Neural cell (in vitro differentiated cells): Measurements from ENCODE around the gene LRBA.

Source experiments
- EZH2 ChIP-seq: fragments of 200-600, 300-800 bp; shearing (Covaris generic), sonication (generic); IDR thresholded peaks from 2 replicates; pipeline ENCODE4 v1.6.1; 2014; ENCODE audit warnings: antibody characterized with exemption, low read length, borderline replicate concordance, mild to moderate bottlenecking; ENCODE audit not compliant: insufficient read depth, poor library complexity, severe bottlenecking
- MXI1 ChIP-seq: fragments of 450-650 bp; conservative IDR thresholded peaks from 2 replicates; pipeline ENCODE4 v1.6.1; 2014; ENCODE audit warnings: antibody characterized with exemption, mild to moderate bottlenecking; ENCODE audit not compliant: poor library complexity, severe bottlenecking
- POLR2AphosphoS5 ChIP-seq: IDR thresholded peaks from 2 replicates; pipeline ENCODE4 v1.6.1; 2012
- SMC3 ChIP-seq: fragments of 450-650 bp; conservative IDR thresholded peaks from 2 replicates; pipeline ENCODE4 v1.6.1; 2014; ENCODE audit warnings: antibody characterized with exemption, mild to moderate bottlenecking, moderate library complexity; ENCODE audit not compliant: poor library complexity
- TAF1 ChIP-seq: IDR thresholded peaks from 2 replicates; pipeline ENCODE4 v1.6.1; 2012; ENCODE audit warnings: low read depth
- TF ChIP-seq, protein P1 (sequence below): fragments of 450-650 bp; IDR thresholded peaks from 2 replicates; pipeline ENCODE4 v1.5.1; 2014; ENCODE audit warnings: antibody characterized with exemption, mild to moderate bottlenecking, moderate library complexity; ENCODE audit not compliant: poor library complexity, severe bottlenecking

DNA sequence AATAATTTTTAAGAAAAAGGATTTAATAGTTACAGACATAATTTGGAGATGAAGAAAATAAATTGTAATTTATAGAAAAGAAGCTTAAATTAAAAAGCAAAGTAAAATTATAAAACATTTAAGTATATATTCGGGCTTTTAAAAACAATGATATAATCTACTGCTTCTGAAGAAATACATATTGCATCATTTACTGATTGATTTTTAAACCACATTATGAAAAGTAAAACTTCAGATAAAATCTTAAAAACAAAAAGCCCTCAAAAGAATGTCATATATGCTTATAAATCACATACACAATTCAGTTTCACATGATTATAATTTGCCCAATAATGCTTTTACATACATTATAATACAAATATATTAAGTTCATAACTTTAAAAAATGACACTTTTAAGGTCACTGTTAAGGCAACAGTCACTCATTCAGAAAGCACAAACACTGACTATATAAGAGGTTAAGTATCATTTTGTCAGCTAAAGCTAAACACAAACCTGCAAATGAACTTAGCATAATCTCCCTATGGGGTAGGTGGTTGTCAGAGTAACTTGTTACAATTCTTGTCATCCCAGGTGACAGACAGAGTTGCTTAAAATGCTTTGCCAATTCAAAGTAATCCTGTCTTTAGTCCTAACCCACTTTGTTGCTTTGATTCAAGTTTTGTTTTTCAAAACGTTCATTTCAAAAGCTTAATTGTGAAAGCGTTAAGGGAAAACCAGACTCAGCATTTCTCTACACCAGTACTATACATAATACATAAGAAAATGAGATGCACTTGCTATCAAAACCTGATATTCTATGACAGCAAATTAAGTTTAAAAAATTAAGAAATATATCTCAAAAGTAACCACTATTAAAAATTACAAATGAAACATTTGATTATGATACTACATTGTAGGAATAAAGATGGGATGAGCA, 523.7 kb downstream of the LRBA start:
- TF ChIP-seq, protein P1, sequence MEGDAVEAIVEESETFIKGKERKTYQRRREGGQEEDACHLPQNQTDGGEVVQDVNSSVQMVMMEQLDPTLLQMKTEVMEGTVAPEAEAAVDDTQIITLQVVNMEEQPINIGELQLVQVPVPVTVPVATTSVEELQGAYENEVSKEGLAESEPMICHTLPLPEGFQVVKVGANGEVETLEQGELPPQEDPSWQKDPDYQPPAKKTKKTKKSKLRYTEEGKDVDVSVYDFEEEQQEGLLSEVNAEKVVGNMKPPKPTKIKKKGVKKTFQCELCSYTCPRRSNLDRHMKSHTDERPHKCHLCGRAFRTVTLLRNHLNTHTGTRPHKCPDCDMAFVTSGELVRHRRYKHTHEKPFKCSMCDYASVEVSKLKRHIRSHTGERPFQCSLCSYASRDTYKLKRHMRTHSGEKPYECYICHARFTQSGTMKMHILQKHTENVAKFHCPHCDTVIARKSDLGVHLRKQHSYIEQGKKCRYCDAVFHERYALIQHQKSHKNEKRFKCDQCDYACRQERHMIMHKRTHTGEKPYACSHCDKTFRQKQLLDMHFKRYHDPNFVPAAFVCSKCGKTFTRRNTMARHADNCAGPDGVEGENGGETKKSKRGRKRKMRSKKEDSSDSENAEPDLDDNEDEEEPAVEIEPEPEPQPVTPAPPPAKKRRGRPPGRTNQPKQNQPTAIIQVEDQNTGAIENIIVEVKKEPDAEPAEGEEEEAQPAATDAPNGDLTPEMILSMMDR: no peak
- no peak for TF ChIP-seq SMC3
- TF ChIP-seq POLR2AphosphoS5: peak; percentile 20
- no peak for TF ChIP-seq MXI1
- no peak for TF ChIP-seq EZH2
- TF ChIP-seq TAF1: no peak
